HG02981 (cell line): Measurements from ENCODE around the gene VPS13D.
"Not testable (repeated sequence)": the region's sequence is repeated elsewhere in the genome, so short reads cannot be mapped to it uniquely, and the experiment has no call there.

Experiments used
- ATAC-seq: cut with Tn5 transposase; IDR thresholded peaks from one replicate; pipeline ENCODE4 v1.9.1; 2021; ENCODE audit warnings: mild to moderate bottlenecking, moderate library complexity; ENCODE audit not compliant: unreplicated experiment

The VPS13D gene

DNA sequence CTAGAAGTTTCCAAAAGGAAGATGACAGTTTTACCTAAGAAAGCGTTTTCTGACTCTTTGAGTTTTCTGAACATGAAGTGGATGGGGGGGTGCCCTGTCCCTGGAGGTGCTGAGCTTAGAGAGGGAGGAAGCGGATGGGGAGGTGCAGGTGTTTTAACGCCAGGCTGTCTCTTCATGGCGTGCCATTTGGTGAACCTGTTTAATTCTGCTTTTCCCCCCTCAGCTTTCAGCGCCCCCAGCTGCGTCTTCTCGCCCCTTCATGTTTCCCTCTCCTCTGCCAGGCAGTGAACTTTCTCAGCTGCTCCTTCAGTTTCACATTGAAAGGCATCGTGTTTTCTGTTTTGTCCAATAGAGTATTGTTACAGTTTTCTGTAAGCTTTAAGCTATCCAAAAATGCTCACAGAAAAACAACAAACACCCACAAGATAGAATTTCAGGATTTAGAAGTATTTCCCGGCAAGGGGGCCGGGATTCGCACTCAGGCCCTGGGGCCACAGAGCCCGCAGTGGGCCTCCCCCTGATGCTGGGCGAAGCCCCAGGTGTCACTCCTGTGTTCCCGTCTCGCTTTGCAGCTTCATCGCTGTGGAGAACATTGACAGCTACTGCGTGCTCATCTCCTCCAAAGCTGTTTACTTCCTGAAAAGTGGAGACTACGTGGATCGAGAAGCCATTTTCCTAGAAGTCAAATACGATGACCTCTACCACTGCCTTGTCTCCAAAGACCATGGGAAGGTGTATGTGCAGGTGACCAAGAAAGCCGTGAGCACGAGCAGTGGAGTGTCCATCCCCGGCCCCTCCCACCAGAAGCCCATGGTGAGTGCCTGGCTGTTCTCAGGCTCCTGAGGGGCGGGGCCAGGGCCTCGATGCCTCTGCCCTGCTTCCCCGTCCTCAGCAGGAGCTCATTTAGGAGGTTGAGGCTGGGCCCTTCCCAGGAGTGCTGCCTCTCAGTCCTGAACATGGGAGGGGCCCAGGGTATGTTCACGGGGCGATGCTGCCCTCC is 276.8 kb downstream of the VPS13D start:
- no peak for ATAC-seq

DNA sequence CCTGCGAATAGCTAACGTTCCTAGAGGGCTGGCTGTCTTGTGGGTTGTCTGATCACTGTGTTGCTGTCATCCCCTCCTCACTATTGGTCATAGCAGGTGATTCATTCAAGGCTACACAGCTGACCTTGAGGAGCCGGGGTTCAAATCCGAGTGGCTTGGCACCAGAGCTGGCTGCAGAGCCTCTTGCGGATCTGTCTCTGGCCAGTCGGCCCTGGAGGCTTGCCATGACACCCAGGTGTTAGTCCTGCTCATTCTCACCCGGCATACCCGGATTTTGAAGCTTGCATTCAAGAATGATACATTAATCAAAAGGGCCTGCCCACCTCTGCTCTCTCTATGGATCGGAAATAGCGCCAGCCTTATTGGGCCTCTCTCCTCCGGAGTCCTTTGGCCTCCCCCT is 277.8 kb downstream of the VPS13D start:
- no peak for ATAC-seq

DNA sequence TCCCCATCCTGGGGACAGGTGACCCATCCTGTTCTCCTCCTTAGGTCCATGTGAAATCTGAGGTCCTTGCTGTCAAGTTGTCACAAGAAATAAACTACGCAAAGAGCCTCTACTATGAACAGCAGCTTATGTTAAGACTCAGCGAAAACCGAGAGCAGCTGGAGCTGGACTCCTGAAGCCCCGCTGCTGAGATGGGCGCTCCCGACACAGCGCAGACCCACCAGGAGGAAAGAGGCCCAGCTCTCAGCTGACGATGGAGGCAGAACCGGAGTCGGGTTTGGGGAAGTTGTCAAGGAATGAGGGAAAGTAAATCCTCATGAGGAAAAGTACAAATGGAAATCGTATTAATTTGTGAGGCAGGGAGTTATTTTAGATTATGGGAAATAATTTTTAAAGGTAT is 279.0 kb downstream of the VPS13D start:
- ATAC-seq, result no peak

GRCh38 chr1:12511128-12511484 is 281.3 kb downstream of the VPS13D start:
- ATAC-seq, result no peak

GRCh38 chr1:12511516-12512468 is 282.0 kb downstream of the VPS13D start:
- no peak for ATAC-seq

DNA sequence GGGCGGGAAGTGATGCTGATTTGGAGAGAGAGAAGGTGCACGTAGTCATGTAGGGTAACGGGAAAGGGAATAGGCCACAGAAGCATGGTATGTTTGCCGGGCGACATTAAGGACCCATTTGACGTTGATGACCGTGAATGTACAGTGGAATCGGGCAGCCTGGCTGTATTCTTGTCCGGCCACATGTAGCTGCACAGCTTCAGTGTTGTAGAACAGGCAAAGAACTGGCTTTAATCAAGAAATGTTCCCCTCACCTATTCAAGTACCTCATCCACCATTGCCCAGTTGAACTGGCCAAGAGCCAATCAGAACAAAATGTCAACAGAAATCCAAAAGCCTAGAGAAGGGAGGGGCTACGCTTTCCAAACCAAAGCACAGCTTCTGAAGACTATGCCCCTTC is 283.4 kb downstream of the VPS13D start:
- ATAC-seq, result no peak

GRCh38 chr1:12514590-12514989 is 284.8 kb downstream of the VPS13D start:
- ATAC-seq, result no peak

GRCh38 chr1:12515234-12515633 is 285.4 kb downstream of the VPS13D start:
- no peak for ATAC-seq

DNA sequence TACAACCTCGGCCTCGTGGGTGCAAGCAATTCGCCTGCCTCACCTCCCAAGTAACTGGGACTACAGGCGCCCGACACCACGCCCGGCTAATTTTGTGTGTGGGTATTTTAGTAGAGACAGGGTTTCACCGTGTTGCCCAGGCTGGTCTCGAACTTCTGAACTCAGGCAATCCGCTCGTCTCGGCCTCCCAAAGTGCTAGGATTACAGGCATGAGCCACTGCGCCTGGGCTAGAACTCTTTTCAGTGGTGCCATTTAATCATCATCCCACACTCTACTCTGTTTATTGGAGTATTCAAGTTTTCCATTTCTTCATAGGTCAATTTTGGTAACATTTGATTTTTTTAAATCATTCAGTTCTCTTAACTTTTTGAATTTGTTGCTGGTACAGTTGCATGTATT is 286.9 kb downstream of the VPS13D start:
- no peak for ATAC-seq

DNA sequence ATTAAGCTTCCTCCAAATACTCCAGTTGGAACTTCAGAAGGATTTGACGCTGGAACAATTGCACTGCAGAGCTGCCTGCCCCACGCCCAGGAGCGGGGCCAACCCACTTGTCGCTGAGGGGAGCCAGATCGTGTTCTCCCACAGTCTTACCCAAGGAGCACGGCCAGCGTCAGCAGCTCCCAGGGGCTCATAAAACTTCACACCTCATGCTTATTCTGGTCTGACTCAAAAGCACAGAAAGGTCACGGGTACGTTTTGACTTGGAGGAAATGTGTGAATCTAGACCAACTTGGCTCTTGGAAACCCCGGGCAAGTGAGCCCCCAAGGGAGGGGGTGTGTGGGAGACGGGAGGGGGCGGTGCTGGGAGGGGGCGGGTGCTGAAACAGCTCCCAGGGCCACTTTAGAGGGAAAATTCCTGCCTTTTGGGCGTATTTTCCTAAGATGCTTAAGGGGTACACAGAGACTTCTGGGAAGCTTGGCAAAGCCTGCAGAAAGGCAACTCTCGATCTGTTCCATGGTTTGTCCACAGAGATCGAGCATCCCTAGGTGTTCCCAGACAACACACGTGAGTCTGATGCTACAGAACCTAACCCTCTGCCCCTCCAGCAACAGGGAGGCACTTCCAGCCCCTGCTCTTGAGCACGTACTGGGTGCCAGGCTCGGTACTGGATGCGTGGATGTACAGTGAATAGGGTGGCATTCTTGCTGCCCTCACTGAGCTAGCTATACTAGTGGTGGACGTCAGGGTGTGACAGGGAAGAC is 289.3 kb downstream of the VPS13D start:
- ATAC-seq, result no peak

DNA sequence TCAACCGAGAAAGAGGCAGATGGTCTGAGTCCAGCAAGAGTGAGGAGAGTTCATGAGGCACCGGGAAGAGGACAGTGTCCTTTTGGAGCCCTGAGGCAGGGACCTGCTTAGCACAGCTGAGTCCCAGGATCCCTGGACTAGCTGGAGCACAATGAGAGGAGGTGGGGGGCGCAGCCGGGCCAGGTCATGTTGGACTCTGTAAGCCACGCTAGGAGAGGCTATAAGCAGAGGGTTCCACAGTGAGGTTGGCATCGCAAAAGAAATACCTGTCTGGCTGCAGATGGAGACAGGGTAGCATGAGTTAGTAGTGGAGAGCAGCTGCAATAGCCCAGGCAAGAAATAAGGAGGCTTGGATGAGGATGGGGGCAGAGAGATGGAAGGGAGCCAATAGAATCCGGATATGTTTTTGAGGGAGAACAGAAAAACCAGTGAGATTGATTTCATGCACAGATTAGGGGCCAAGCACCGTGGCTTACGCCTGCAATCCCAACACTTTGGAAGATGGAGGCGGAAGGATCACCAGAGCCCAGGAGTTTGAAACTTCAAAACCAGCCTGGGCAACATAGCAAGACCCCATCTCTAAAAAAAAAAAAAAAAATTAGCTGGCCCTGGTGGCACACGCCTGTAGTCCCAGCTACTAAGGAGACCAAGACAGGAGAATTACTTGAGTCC is 290.0 kb downstream of the VPS13D start:
- no peak for ATAC-seq

DNA sequence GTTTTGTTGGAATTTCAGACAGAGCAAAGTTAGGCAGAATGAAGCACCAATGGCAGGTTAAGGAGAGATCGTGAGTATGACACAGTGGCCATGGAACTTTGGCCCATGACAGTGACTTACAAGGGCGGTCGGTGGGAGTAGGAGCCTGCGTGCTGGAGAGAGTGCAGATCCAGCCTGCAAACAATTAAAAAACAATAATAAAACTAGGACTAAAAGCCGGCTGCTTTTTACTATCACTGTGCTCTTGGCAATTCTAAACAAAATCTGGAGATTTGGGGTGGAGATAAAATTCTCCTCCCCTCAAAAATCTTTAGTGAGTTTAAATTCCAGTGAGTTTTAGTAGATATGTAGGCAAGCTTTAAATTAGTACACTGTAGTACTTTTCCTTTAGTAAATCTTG is 291.3 kb downstream of the VPS13D start:
- ATAC-seq, result no peak

- not testable (repeated sequence) for ATAC-seq
Observed at GRCh38 chr1:12522780-12523179, 292.9 kb downstream of the VPS13D start.

GRCh38 chr1:12524266-12524665 is 294.4 kb downstream of the VPS13D start:
- ATAC-seq, result no peak

- ATAC-seq, result no peak
Observed at GRCh38 chr1:12525311-12526181, 295.7 kb downstream of the VPS13D start.

DNA sequence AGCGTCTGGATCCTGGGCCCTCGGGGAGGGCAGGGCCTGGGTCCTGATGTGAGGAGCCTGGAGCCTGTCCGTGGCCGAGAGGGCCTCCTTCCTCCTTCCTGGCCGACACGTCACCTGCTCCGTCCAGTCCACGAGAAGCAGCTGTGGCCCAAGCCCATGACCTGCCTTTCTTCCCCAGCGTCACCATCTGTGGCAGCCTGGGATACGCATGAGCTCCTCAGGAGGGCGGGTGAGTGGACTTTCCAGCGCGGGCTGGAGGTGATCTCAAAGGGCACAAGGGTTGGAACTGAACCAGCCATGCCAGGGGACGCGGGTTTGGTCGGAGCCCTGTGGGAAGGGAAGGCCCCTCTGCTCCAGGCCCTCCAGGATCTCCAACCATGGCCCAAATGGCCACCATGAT is 297.7 kb downstream of the VPS13D start:
- no peak for ATAC-seq

DNA sequence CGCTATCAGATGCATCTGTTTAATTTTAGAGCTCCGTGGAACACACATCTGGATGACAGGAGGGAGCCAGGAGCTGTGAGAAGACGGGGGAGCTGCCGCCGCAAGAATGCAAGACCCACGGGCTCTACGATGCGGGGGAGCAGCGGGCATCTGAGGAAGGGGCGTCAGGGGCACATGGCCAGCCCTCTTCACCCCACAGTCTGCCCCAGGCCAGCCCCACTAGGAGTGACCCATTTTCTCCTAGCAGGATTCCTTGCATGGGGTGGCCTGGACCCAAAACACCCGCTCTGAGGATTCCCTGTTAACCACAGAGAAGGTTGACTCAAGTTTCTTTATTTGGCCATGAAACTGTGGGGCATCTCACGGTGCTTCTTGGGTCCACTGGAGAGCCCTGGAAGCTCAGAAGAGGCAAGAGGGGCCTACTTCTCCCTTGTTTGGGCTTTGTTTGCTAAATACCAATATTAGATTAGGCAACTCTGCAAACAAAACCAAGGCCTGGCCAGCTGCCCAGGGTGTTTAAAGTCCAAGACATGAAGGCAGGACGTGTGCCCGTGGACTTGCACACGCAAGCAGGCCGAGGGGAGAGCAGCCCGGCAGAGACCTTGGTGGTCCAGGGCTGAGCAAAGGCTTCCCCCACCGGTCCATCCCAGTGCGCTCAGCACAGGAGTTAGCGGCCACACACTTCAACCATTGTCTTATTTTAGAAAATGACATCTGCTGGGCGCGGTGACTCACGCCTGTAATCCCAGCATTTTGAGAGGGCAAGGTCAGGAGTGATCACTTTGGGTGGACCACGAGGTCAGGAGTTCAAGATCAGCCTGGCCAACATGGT is 298.4 kb downstream of the VPS13D start:
- ATAC-seq, result no peak

- no peak for ATAC-seq
Observed at GRCh38 chr1:12529640-12530174, 299.9 kb downstream of the VPS13D start.
